OCI-LY3 (cell line): ENCODE results near the gene AMDHD2.
"Not testable (repeated sequence)": the region's sequence is repeated elsewhere in the genome, so short reads cannot be mapped to it uniquely, and the experiment has no call there.

Source experiments
- H2AFZ ChIP-seq: fragments of 200-600, 300-600 bp; shearing (Covaris generic); 2 replicates; pipeline ENCODE4 v1.6.0; 2014; ENCODE audit warnings: antibody characterized with exemption, low read depth, low read length
- H3K27ac ChIP-seq: fragments of 200-600, 300-600 bp; sonication (generic); 2 replicates; pipeline ENCODE4 v1.5.1; 2014; ENCODE audit warnings: mild to moderate bottlenecking, low read length, moderate library complexity, mixed read lengths
- H3K27me3 ChIP-seq: fragments of 200-600, 300-600 bp; sonication (generic); 2 replicates; pipeline ENCODE4 v1.6.1; 2014; ENCODE audit warnings: low read depth, low read length, mixed read lengths
- H3K36me3 ChIP-seq: fragments of 200-600, 300-600 bp; sonication (generic); replicated peaks from 2 replicates; pipeline ENCODE3; 2014; ENCODE audit warnings: low read depth, low read length, mixed read lengths
- H3K4me1 ChIP-seq: fragments of 300-600, 200-600 bp; sonication (generic); 2 replicates; pipeline ENCODE4 v1.6.1; 2014; ENCODE audit warnings: low read length, mixed read lengths
- H3K4me2 ChIP-seq: fragments of 200-600, 300-600 bp; sonication (generic); 2 replicates; pipeline ENCODE4 v1.6.1; 2014; ENCODE audit warnings: low read length, mixed read lengths
- H3K4me3 ChIP-seq: fragments of 300-600, 200-600 bp; sonication (generic); 2 replicates; pipeline ENCODE4 v1.5.1; 2014; ENCODE audit warnings: antibody characterized with exemption, mild to moderate bottlenecking, low read length, moderate library complexity
- H3K79me2 ChIP-seq: fragments of 300-600, 200-600 bp; shearing (Covaris generic); 2 replicates; pipeline ENCODE4 v1.6.1; 2014; ENCODE audit warnings: mild to moderate bottlenecking, low read length, mixed read lengths
- H3K9ac ChIP-seq: fragments of 300-600, 200-600 bp; shearing (Covaris generic); 2 replicates; pipeline ENCODE4 v1.6.0; 2014; ENCODE audit warnings: mild to moderate bottlenecking, low read length, moderate library complexity
- H3K9me3 ChIP-seq: fragments of 200-600, 300-600 bp; shearing (Covaris generic); 2 replicates; pipeline ENCODE4 v1.6.1; 2014; ENCODE audit warnings: low read length, mixed read lengths; ENCODE audit not compliant: insufficient read depth
- H4K20me1 ChIP-seq: fragments of 200-600, 300-600 bp; sonication (generic); 2 replicates; pipeline ENCODE4 v1.6.1; 2016; ENCODE audit warnings: low read length, mixed read lengths; ENCODE audit not compliant: insufficient read depth
- CTCF ChIP-seq: fragments of 200-600, 300-600 bp; sonication (generic); IDR thresholded peaks from 2 replicates; pipeline ENCODE4 v1.5.1; 2014; ENCODE audit warnings: antibody characterized with exemption, low read length, low read depth

The AMDHD2 gene

GRCh38 chr16:2543771-2544170 lies 23.6 kb downstream of the AMDHD2 start:
- H2AFZ ChIP-seq, H3K27ac ChIP-seq, H3K4me3 ChIP-seq, H3K9me3 ChIP-seq, H3K4me2 ChIP-seq, H3K9ac ChIP-seq, H3K27me3 ChIP-seq, H3K36me3 ChIP-seq: not testable (repeated sequence)
- Histone ChIP-seq H4K20me1 (peaks cover 22% of the 10 kb centered on the region), H3K4me1 (peaks cover 28% of the 10 kb centered on the region), H3K79me2 (peaks cover 47% of the 10 kb centered on the region)

GRCh38 chr16:2550283-2550878 lies 30.2 kb downstream of the AMDHD2 start:
- not testable (repeated sequence) for H3K27me3 ChIP-seq, H3K4me3 ChIP-seq, H3K4me1 ChIP-seq, H3K9me3 ChIP-seq, H4K20me1 ChIP-seq, H3K9ac ChIP-seq, H3K4me2 ChIP-seq, H3K27ac ChIP-seq, H3K36me3 ChIP-seq, H2AFZ ChIP-seq
- peaks cover 13% of the 10 kb centered on the region for H3K79me2 ChIP-seq

DNA sequence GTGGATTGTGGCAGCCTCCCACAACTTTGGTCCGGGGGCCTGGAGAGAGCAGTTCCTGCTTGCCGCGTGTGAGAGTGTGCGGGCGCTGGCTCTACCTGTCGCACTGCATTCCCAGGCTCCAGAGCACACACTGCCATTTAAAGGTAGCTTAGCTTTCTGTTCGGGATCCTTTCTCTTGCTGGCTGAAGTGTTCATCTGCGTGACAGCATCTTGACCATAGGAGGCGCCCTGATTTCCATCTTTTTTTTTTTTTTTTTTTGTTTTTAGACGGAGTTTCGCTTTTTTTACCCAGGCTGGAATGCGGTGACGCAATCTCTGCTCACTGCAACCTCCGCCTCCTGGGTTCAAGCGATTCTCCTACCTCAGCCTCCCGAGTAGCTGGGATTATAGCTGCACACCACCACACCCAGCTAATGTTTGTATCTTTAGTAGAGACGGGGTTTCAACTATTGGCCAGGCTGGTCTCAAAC lies 31.3 kb downstream of the AMDHD2 start:
- not testable (repeated sequence) for H3K4me3 ChIP-seq, H3K79me2 ChIP-seq, H3K9me3 ChIP-seq, H3K36me3 ChIP-seq, H2AFZ ChIP-seq, H3K27me3 ChIP-seq, H4K20me1 ChIP-seq, H3K9ac ChIP-seq, H3K4me2 ChIP-seq, H3K4me1 ChIP-seq, H3K27ac ChIP-seq

DNA sequence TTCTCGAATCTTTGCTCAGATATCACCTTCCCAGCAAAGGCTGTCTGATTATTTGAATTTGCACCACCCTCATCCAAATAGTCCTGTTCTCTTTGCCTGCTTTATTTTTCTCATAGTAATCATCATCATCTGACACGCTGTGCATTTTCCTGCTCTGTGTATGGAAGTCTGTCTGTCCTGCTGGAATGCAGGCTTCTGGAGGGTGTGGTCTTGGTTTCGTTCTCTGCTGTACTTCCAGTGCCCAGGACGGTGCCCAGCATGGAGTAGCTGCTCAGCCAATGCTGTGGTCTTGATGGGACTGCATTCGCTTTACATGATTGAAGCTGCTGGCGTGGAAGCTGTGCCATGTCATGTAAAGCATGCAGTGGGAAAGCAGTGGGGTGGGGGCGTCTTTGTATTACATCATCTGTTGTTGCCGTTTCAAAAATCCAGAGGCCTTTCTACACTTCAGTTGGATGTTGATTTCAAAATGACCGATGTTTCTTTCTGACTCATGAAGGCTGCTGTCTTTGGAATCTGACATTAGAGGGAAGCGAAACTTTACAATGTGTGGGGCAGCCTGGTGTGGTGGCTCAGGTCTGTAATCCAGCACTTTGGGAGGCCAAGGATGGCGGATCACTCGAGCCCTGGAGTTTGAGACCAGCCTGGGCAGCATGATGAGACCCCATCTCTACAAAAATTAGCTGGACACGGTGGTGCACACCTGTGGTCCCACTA lies 34.7 kb downstream of the AMDHD2 start:
- H3K36me3 ChIP-seq, H4K20me1 ChIP-seq, H3K9me3 ChIP-seq, H3K4me1 ChIP-seq, H3K4me3 ChIP-seq, H3K27ac ChIP-seq, H3K27me3 ChIP-seq, H2AFZ ChIP-seq, H3K79me2 ChIP-seq, H3K9ac ChIP-seq, H3K4me2 ChIP-seq: not testable (repeated sequence)

GRCh38 chr16:2557150-2557549 lies 37.0 kb downstream of the AMDHD2 start:
- not testable (repeated sequence) for H3K27ac ChIP-seq, H3K36me3 ChIP-seq, H3K9ac ChIP-seq, H3K79me2 ChIP-seq, H3K9me3 ChIP-seq, H3K4me1 ChIP-seq, H4K20me1 ChIP-seq, H3K4me3 ChIP-seq, H3K27me3 ChIP-seq, H3K4me2 ChIP-seq, H2AFZ ChIP-seq

DNA sequence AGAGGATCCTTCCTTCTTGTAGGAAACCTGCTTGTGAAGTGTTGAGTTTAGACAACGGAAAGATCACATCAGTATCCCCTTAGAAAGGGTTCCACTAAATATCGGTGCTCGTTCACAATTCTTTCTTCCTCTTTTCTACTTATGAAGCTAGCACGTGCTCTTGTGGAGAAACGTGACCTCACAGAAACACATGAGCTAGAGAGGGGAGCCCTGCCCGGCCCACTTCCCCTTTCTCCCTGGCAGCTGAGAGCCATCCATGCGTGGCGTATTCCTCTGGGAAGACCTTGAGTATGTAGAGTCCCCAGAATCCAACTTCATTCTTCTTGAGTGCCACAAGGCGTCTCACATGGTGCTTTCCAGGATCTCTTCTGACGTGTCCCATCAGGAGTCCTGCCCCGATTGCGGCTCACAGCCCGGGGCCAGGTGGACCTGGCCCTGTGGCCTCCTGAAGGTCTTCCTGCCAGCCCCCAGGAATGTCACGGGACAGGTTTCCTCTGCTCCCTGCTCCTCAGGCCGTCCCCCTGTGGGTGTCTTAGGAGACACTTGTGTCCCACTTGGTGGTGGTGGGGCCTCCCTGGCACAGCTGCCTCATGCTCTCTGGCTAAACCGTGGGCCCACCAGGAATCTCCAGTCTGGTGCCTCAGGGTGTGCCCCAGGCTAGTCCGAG lies 40.1 kb downstream of the AMDHD2 start:
- not testable (repeated sequence) for H3K9ac ChIP-seq, H2AFZ ChIP-seq, H3K4me3 ChIP-seq, H3K27me3 ChIP-seq, H4K20me1 ChIP-seq, H3K9me3 ChIP-seq, H3K4me1 ChIP-seq, H3K79me2 ChIP-seq, H3K36me3 ChIP-seq
- Histone ChIP-seq H3K4me2 (peak overlapping the region; percentile 22; the same call in 1 of the 2 replicates), H3K27ac (peak overlapping the region; percentile 71)

GRCh38 chr16:2560798-2561133 lies 40.6 kb downstream of the AMDHD2 start:
- H3K9me3 ChIP-seq, H3K36me3 ChIP-seq, H3K27ac ChIP-seq, H3K4me2 ChIP-seq, H2AFZ ChIP-seq, H3K4me1 ChIP-seq, H3K4me3 ChIP-seq, H4K20me1 ChIP-seq, H3K79me2 ChIP-seq, H3K9ac ChIP-seq, H3K27me3 ChIP-seq: not testable (repeated sequence)
- 0 out of 2 replicates have a peak, but pooled peaks have one; percentile 6 for TF ChIP-seq CTCF

DNA sequence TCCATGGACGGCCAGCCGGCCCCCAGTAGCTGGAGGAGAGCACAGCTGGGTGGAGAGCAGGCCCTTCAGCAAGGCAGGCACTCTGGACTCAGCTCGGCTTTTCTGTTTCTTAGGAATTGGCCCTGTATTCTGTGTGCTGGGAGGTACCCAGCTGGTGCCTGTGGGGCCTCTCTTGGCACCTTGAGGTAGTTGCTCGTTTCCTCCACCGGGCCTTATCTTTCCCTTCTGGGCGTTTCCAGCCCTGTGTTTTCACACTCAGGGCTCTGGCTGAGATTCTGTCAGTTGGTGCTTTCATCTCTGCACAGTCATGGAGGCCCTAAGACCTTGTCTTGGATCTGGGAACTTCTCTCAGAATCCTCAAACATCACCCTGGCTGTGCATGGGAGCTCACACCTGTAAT lies 47.3 kb downstream of the AMDHD2 start:
- not testable (repeated sequence) for H3K4me1 ChIP-seq, H3K79me2 ChIP-seq, H3K27me3 ChIP-seq, H3K4me3 ChIP-seq, H3K9me3 ChIP-seq, H3K36me3 ChIP-seq, H4K20me1 ChIP-seq, H2AFZ ChIP-seq, H3K9ac ChIP-seq, H3K4me2 ChIP-seq, H3K27ac ChIP-seq

DNA sequence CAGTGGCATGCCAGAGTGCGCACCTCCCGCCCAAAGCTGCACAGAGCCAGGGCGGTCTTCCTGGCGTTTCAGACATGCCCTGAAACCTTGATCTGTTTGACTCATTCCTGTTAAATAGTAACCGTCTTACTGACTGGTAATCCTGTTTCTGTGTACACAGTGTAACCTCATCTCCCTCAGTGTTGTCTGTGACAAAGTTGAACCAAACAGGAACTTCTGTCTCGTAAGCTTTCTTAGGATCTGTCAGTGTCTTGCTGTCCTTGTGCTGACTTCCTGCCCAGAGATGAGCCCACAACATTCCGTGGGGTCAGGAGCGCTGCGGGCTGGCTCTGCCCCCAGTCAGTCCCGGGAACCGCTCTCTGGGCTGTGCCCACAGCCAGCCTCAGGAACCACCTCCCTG lies 48.4 kb downstream of the AMDHD2 start:
- H3K27ac ChIP-seq, H3K36me3 ChIP-seq, H3K9me3 ChIP-seq, H2AFZ ChIP-seq, H3K79me2 ChIP-seq, H3K9ac ChIP-seq, H3K27me3 ChIP-seq, H4K20me1 ChIP-seq, H3K4me1 ChIP-seq, H3K4me3 ChIP-seq, H3K4me2 ChIP-seq: not testable (repeated sequence)
